ENCODE data around the gene LAPTM5.

LAPTM5 gene

GRCh38 chr1:30723331-30723755 lies 34.2 kb downstream of the LAPTM5 start, which contains the start of gene MATN1:
Gene MATN1, minus strand, starts transcription at chr1:30723585. Its CDS starts 34 bp downstream, at chr1:30723551.
- Mint-ChIP-seq H3K9me3 (no peaks in the 10 kb centered on the region), H3K4me1 (peaks cover 43 to 70% of the 10 kb centered on the region in 2 donors), H3K27me3 (no peaks in the 10 kb centered on the region), H3K36me3 (peaks cover 10 to 23% of the 10 kb centered on the region in 2 donors), H3K27ac (peak within 1 kb of the TSS; percentile 53), H3K4me3 (no peak within 1 kb of the TSS)
- ATAC-seq (replicated peaks) (no peak), DNase-seq (no peak)

DNA sequence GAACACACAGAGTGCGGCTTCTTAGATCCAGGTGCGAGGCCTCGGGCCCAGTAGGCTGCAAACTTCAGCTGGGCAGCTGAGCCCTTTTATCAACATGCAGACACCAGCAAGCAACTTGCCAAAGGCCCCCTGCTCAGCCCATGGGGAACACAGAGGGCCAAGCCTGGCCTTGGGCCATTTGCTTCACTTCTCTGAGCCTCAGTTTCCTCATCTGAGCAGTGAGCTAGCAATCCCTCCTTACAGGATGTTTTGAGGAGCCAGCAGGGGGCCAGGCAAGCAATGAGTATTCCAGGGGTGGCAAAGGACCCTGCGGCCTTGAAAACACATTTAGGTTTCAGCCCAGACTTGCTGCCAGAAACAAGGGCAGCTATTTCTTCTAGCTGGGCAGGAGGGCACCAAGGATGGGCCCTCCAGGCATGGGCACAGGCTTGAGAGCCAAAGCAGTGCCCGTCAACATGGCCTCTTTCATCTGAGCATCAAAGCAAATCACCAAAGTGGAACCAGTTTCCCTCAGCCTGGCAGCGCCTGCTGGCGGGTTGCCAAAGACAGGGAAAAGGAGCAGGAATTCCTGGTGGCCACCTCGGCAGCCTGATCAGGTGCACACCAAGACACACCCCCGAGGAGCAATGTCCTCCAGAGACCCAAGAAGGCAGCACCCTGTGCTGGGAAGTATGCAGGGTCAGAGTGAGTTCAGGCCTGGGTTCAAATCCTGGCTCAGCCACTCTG lies 35.6 kb downstream of the LAPTM5 start:
- H3K27me3 Mint-ChIP-seq = no peaks in the 10 kb centered on the region
- no peak overlapping the region for H3K4me3 Mint-ChIP-seq
- H3K27ac Mint-ChIP-seq = no peak overlapping the region
- peaks cover 36 to 64% of the 10 kb centered on the region in 2 donors for H3K4me1 Mint-ChIP-seq
- H3K9me3 Mint-ChIP-seq = peaks cover 0 to 1% of the 10 kb centered on the region in 2 donors
- DNase-seq = no peak
- no peak for ATAC-seq (replicated peaks)
- H3K36me3 Mint-ChIP-seq = peaks cover 12 to 19% of the 10 kb centered on the region in 2 donors

GRCh38 chr1:30721341-30721793 lies 36.2 kb downstream of the LAPTM5 start:
- DNase-seq (no peak), ATAC-seq (replicated peaks) (no peak)
- Mint-ChIP-seq H3K9me3 (peaks cover 0 to 1% of the 10 kb centered on the region in 2 donors), H3K27me3 (no peaks in the 10 kb centered on the region), H3K4me3 (no peak overlapping the region), H3K36me3 (peaks cover 12 to 19% of the 10 kb centered on the region in 2 donors), H3K27ac (no peak overlapping the region), H3K4me1 (peaks cover 36 to 64% of the 10 kb centered on the region in 2 donors)

GRCh38 chr1:30720271-30721223 lies 37.0 kb downstream of the LAPTM5 start:
- Mint-ChIP-seq H3K4me1 (peaks cover 36 to 64% of the 10 kb centered on the region in 2 donors), H3K36me3 (peaks cover 17 to 26% of the 10 kb centered on the region in 2 donors), H3K9me3 (peaks cover 0 to 1% of the 10 kb centered on the region in 2 donors), H3K4me3 (peak overlapping the region; percentile 6 to 36), H3K27ac (no peak overlapping the region), H3K27me3 (no peaks in the 10 kb centered on the region)
- DNase-seq (no peak), ATAC-seq (replicated peaks) (no peak)

DNA sequence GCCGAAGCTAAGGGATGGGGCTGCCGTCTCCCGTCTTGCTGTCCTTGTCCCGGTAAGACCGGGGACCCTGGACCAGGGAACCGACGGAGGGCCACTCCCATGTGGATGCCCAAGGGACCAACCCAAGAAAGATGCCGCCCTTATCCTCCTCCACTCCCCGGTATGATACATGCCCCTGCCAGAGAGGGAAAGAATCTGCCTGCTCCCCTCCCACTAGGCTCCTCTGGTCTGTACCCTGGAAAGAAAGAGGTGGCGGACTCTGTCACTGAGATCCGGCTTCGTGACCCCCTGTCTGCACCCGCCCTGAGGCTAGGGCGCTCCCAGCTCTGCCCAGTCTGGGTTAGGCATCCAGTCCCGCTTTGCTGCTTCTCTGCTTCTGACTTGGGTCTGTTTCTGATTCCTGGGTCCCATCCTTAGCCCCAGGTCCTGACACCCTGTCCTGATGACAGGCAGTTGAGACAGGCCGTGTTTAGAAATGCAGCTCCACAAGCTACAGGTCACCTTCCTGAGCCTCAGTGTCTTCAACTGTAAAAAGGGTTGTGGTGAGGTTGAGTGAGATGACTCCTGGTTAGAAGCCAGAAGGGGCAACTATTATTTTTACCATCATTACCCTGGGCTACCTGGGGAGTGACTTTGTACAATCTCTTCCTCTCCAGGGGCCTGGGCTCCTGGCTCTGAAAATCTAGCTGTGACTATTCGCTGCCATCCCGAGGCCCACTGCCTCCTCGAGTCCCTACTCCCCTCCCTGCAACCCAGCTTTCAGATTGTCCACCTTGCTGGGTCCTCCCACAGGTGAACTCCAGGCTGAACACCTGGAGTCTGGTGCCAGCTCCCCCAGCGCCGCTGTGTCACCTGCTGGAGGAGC lies 37.9 kb downstream of the LAPTM5 start:
- peak in 1 of 2 donors; percentile 0 for ATAC-seq (replicated peaks)
- H3K36me3 Mint-ChIP-seq = peaks cover 20 to 30% of the 10 kb centered on the region in 2 donors
- peaks cover 36 to 60% of the 10 kb centered on the region in 2 donors for H3K4me1 Mint-ChIP-seq
- no peak for DNase-seq
- peak overlapping the region; percentile 92 to 96 for H3K4me3 Mint-ChIP-seq
- H3K9me3 Mint-ChIP-seq = peaks cover 0 to 5% of the 10 kb centered on the region in 2 donors
- peak overlapping the region; percentile 99 for H3K27ac Mint-ChIP-seq
- no peaks in the 10 kb centered on the region for H3K27me3 Mint-ChIP-seq

DNA sequence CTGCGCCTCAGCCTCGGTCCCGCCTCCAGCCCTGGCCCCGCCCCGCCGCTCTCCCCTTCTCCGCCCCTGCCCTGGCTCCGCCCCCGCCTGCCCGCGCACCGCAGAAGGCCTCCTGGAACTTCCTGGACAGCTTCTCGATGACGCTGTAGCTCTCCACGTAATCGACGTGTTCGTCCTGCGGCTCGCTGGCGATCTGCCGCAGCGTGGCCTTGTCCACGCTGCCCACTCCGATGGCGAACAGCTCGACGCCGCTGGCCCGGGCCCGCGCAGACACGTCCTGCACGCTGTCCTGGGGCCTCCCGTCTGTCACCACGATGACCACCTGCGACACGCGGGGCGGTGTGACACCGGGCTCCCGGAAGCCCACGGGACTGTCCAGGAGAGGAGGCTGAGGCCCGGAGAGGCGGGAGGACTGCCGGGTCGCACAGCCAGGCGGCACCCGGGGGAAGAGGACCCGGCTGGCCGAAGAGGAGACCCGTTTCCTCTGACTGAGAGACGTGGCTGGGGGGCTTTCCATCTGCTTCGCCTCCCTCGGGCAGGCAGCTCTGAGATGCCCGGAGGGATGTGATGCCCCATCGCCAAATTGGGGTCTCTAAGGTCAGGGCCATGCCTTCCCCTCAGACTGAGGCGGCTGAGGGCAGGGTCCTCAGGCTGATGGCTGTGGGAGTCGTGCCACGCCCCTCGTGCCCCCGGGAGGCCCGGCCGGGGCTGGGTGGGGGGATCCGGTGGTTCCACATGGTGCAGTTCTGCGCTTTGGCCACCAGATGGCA lies 38.8 kb downstream of the LAPTM5 start:
- Mint-ChIP-seq H3K4me1 (peaks cover 30 to 53% of the 10 kb centered on the region in 2 donors), H3K36me3 (peaks cover 18 to 27% of the 10 kb centered on the region in 2 donors), H3K4me3 (peak overlapping the region; percentile 92 to 96), H3K27ac (peak overlapping the region; percentile 99), H3K27me3 (no peaks in the 10 kb centered on the region), H3K9me3 (peaks cover 0 to 5% of the 10 kb centered on the region in 2 donors)
- peak; percentile 94 for DNase-seq
- peak; percentile 70 to 77 for ATAC-seq (replicated peaks)

GRCh38 chr1:30718091-30718635 lies 39.4 kb downstream of the LAPTM5 start:
- ATAC-seq (replicated peaks) (peak; percentile 90 to 91), DNase-seq (peak; percentile 98)
- peak overlapping the region; percentile 95 to 96 for H3K4me3 Mint-ChIP-seq
- no peaks in the 10 kb centered on the region for H3K27me3 Mint-ChIP-seq
- peak overlapping the region; percentile 99 for H3K27ac Mint-ChIP-seq
- peaks cover 16 to 23% of the 10 kb centered on the region in 2 donors for H3K36me3 Mint-ChIP-seq
- H3K9me3 Mint-ChIP-seq = peaks cover 0 to 5% of the 10 kb centered on the region in 2 donors
- H3K4me1 Mint-ChIP-seq = peaks cover 28 to 47% of the 10 kb centered on the region in 2 donors

DNA sequence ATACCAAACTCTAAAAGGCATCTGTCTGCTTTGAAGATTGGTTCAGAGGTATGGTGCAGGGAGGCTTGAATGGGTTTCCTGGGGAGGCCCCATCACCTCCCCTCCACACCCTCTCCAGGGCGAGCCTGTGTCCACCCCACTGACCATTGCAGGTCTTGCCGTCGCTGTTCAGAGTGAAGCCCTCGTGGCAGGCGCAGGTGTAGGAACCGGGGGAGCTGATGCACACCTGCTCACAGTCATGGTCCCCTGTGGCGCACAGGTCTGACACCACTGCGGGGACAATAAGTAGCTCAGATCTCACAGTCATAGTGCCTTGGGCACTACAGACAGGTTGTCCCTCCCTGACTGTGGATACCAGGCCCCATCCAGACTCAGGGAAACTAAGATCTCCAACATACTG lies 40.9 kb downstream of the LAPTM5 start:
- H3K27me3 Mint-ChIP-seq = peaks cover 0 to 3% of the 10 kb centered on the region in 2 donors
- H3K27ac Mint-ChIP-seq = peak overlapping the region; percentile 65
- peaks cover 0 to 5% of the 10 kb centered on the region in 2 donors for H3K9me3 Mint-ChIP-seq

DNA sequence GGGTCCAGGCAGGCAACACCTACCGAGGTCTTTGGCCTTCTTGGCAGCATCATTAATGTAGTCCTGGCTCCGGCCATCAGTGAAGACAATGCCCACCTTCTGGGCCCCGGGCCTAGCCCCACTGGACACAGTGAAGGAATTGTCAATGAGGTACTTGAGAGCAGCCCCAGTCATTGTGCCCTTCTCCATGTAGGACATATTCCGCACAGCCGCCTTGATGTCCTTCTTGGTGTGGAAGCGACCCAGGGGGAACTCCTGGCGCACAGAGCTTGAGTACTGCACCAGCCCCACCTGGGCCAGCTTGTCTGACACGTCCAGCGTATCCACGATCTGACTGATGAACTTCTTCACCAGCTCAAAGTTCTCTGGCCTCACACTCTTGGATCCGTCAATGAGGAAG lies 41.7 kb downstream of the LAPTM5 start:
- no peak overlapping the region for H3K4me3 Mint-ChIP-seq
- H3K27me3 Mint-ChIP-seq = peaks cover 5 to 9% of the 10 kb centered on the region in 2 donors
- ATAC-seq (replicated peaks) = no peak
- H3K9me3 Mint-ChIP-seq = peaks cover 0 to 5% of the 10 kb centered on the region in 2 donors
- no peak for DNase-seq
- no peak overlapping the region for H3K27ac Mint-ChIP-seq
- peaks cover 10 to 11% of the 10 kb centered on the region in 2 donors for H3K36me3 Mint-ChIP-seq
- peaks cover 18 to 27% of the 10 kb centered on the region in 2 donors for H3K4me1 Mint-ChIP-seq

More for the DNA sequence above, 40.9 kb downstream of the LAPTM5 start:
- Mint-ChIP-seq H3K4me3 (peak overlapping the region in 1 of 2 donors; percentile 11), H3K36me3 (peaks cover 10 to 14% of the 10 kb centered on the region in 2 donors), H3K4me1 (peaks cover 21 to 34% of the 10 kb centered on the region in 2 donors)
- DNase-seq = no peak
- ATAC-seq (replicated peaks) = no peak

GRCh38 chr1:30715216-30715615 lies 42.4 kb downstream of the LAPTM5 start:
- peaks cover 0 to 5% of the 10 kb centered on the region in 2 donors for H3K9me3 Mint-ChIP-seq
- H3K4me1 Mint-ChIP-seq = peaks cover 14 to 20% of the 10 kb centered on the region in 2 donors
- H3K4me3 Mint-ChIP-seq = no peak overlapping the region
- DNase-seq = no peak
- H3K36me3 Mint-ChIP-seq = peaks cover 10 to 11% of the 10 kb centered on the region in 2 donors
- no peak for ATAC-seq (replicated peaks)
- H3K27ac Mint-ChIP-seq = no peak overlapping the region
- H3K27me3 Mint-ChIP-seq = peaks cover 5 to 9% of the 10 kb centered on the region in 2 donors

- Mint-ChIP-seq H3K27me3 (peaks cover 7 to 13% of the 10 kb centered on the region in 2 donors), H3K4me3 (no peak overlapping the region), H3K9me3 (peaks cover 0 to 5% of the 10 kb centered on the region in 2 donors), H3K36me3 (peaks cover 10 to 11% of the 10 kb centered on the region in 2 donors), H3K27ac (no peak overlapping the region), H3K4me1 (peaks cover 9 to 15% of the 10 kb centered on the region in 2 donors)
- ATAC-seq (replicated peaks) = no peak
- no peak for DNase-seq
Observed at GRCh38 chr1:30714536-30715090, 43.0 kb downstream of the LAPTM5 start.

DNA sequence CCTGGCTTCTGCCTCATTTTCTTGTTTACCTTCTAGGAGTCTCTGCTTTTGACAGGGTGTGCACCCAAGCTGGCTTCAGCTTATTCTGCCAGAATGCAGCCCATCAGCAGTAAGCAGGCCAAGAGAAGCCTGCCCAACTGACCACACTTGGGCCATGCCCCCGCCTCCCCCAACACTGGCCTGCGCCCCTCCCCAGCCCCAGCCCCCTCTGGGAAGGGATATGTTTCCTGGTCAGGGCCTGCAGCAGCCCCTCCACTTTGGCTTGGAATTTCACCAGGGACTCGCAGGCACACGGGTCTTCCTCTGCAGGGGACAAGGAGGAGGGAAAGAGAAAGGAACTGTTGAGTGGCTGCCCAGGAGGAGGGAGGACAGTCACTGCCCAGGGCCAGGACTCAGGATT lies 43.5 kb downstream of the LAPTM5 start:
- no peak for ATAC-seq (replicated peaks)
- peaks cover 13 to 17% of the 10 kb centered on the region in 2 donors for H3K27me3 Mint-ChIP-seq

More for the DNA sequence above, 43.5 kb downstream of the LAPTM5 start:
- H3K9me3 Mint-ChIP-seq = peaks cover 0 to 5% of the 10 kb centered on the region in 2 donors
- DNase-seq = no peak
- peaks cover 10 to 11% of the 10 kb centered on the region in 2 donors for H3K36me3 Mint-ChIP-seq
- no peak overlapping the region for H3K27ac Mint-ChIP-seq
- no peak overlapping the region for H3K4me3 Mint-ChIP-seq
- peaks cover 6 to 9% of the 10 kb centered on the region in 2 donors for H3K4me1 Mint-ChIP-seq
